HL-60 (cell line): ENCODE data around the gene CFAP74.

ENCODE experiments used
- CTCF ChIP-seq: IDR thresholded peaks from one replicate; pipeline ENCODE4 v1.5.1; 2011; ENCODE audit warnings: low read length, control low read depth, inconsistent platforms; ENCODE audit not compliant: insufficient read depth
- GABPA ChIP-seq: IDR thresholded peaks from 2 replicates; pipeline ENCODE4 v1.6.1; 2012; ENCODE audit warnings: low read depth
- POLR2AphosphoS5 ChIP-seq: IDR thresholded peaks from 2 replicates; pipeline ENCODE4 v1.6.1; 2012; ENCODE audit warnings: low read depth
- REST ChIP-seq: IDR thresholded peaks from 2 replicates; pipeline ENCODE4 v1.6.1; 2012; ENCODE audit warnings: low read depth; ENCODE audit not compliant: insufficient replicate concordance

- TF ChIP-seq CTCF (no peak), GABPA (no peak), REST (no peak), POLR2AphosphoS5 (no peak)
Measured at GRCh38 chr1:1967151-1967550, 36.4 kb downstream of the CFAP74 start.
